WTC11 (cell line): Measurements from ENCODE around the gene CLPX. TPM values are rescaled to one million over a fixed set of nuclear protein-coding genes. Genes with fewer than 3 reads are reported as not detected.

Experiments used
- ATAC-seq: fragments of 200-7000 bp; cut with Tn5 transposase; 2 replicates; pipeline ENCODE4 v1.10.0; 2021; ENCODE audit warnings: mild to moderate bottlenecking, moderate library complexity
- CTCF ChIA-PET: fragments of 300-600 bp; sonication (Branson Sonifier 250); formaldehyde crosslinking; loops from one replicate; lab custom pipeline; 2021; ENCODE audit warnings: antibody characterized with exemption; lab: Charles Lee
- POLR2A ChIA-PET: fragments of 350-600 bp; sonication (Branson Sonifier 250); formaldehyde crosslinking; loops from one replicate; lab custom pipeline; 2021; ENCODE audit warnings: antibody characterized with exemption; lab: Charles Lee
- DNase-seq: peaks from one replicate; pipeline ENCODE4 v3.0.0; 2021; ENCODE audit warnings: low spot score
- H3K27ac Mint-ChIP-seq: 2 replicates; pipeline ENCODE4 v1.8.0; 2021; ENCODE audit warnings: mixed read lengths
- H3K27me3 Mint-ChIP-seq: 2 replicates; pipeline ENCODE4 v1.8.0; 2021; ENCODE audit warnings: low read depth, mild to moderate bottlenecking, moderate library complexity, mixed read lengths
- H3K36me3 Mint-ChIP-seq: 2 replicates; pipeline ENCODE4 v1.8.0; 2021; ENCODE audit warnings: mixed read lengths
- H3K4me1 Mint-ChIP-seq: 2 replicates; pipeline ENCODE4 v1.8.0; 2022; ENCODE audit warnings: mixed read lengths
- H3K4me3 Mint-ChIP-seq: 2 replicates; pipeline ENCODE4 v1.8.0; 2021; ENCODE audit warnings: mild to moderate bottlenecking, moderate library complexity, mixed read lengths
- H3K9me3 Mint-ChIP-seq: 2 replicates; pipeline ENCODE4 v1.8.0; 2021; ENCODE audit warnings: mixed read lengths
- ATF1 ChIP-seq: sonication (generic); formaldehyde crosslinking; IDR thresholded peaks from 2 replicates; pipeline ENCODE4 v1.8.1; 2023; ENCODE audit warnings: mild to moderate bottlenecking, moderate library complexity, missing genetic modification reagents
- ELF4 ChIP-seq: sonication (generic); formaldehyde crosslinking; IDR thresholded peaks from 2 replicates; pipeline ENCODE4 v1.8.1; 2022; ENCODE audit warnings: low read depth, mild to moderate bottlenecking, moderate library complexity, missing genetic modification reagents
- GABPB1 ChIP-seq: sonication (generic); formaldehyde crosslinking; IDR thresholded peaks from 2 replicates; pipeline ENCODE4 v1.8.1; 2023; ENCODE audit warnings: mild to moderate bottlenecking, missing genetic modification reagents
- GRHL2 ChIP-seq: fragments of 250-450 bp; sonication (Bioruptor Pico); IDR thresholded peaks from 2 replicates; pipeline ENCODE4 v1.8.0; 2022; ENCODE audit warnings: mild to moderate bottlenecking, moderate library complexity; ENCODE audit not compliant: insufficient replicate concordance, severe bottlenecking
- GTF2I ChIP-seq: fragments of 250-450 bp; sonication (Bioruptor Pico); conservative IDR thresholded peaks from 2 replicates; pipeline ENCODE4 v1.4.0; 2021; ENCODE audit warnings: mild to moderate bottlenecking
- KAT7 ChIP-seq: sonication (generic); formaldehyde crosslinking; IDR thresholded peaks from 2 replicates; pipeline ENCODE4 v1.8.1; 2023; ENCODE audit warnings: missing genetic modification reagents, mild to moderate bottlenecking, borderline replicate concordance
- MXD4 ChIP-seq: fragments of 250-450 bp; sonication (Bioruptor Pico); IDR thresholded peaks from 2 replicates; pipeline ENCODE4 v1.8.0; 2021; ENCODE audit warnings: mild to moderate bottlenecking, moderate library complexity, borderline replicate concordance
- NFE2L1 ChIP-seq: sonication (generic); formaldehyde crosslinking; IDR thresholded peaks from 2 replicates; pipeline ENCODE4 v1.8.1; 2023; ENCODE audit warnings: missing genetic modification reagents
- NR3C1 ChIP-seq: sonication (generic); formaldehyde crosslinking; conservative IDR thresholded peaks from 2 replicates; pipeline ENCODE4 v1.8.1; 2023; ENCODE audit warnings: low read depth, mild to moderate bottlenecking, missing genetic modification reagents
- SOX15 ChIP-seq: fragments of 250-450 bp; sonication (Bioruptor Pico); IDR thresholded peaks from 2 replicates; pipeline ENCODE4 v1.9.0; 2021; ENCODE audit warnings: mild to moderate bottlenecking
- TCF7 ChIP-seq: sonication (generic); formaldehyde crosslinking; IDR thresholded peaks from 2 replicates; pipeline ENCODE4 v1.8.0; 2022; ENCODE audit warnings: mild to moderate bottlenecking, low read depth, missing genetic modification reagents, moderate library complexity
- ZNF138 ChIP-seq: sonication (generic); formaldehyde crosslinking; conservative IDR thresholded peaks from 2 replicates; pipeline ENCODE4 v1.8.1; 2022; ENCODE audit warnings: mild to moderate bottlenecking, moderate library complexity, missing genetic modification reagents
- ZNF263 ChIP-seq: sonication (generic); formaldehyde crosslinking; IDR thresholded peaks from 2 replicates; pipeline ENCODE4 v1.8.1; 2022; ENCODE audit warnings: low read depth, mild to moderate bottlenecking, moderate library complexity, missing genetic modification reagents
- ZNF317 ChIP-seq: sonication (generic); formaldehyde crosslinking; IDR thresholded peaks from 2 replicates; pipeline ENCODE4 v1.8.1; 2023; ENCODE audit warnings: low read depth, mild to moderate bottlenecking, moderate library complexity, missing genetic modification reagents, borderline replicate concordance
- total RNA-seq: library from RNA; stranded (reverse); gene quantifications from 3 replicates; pipeline ENCODE4 v1.2.3, GENCODE V29; 2021
- TF ChIP-seq, protein P1 (sequence below): sonication (generic); formaldehyde crosslinking; IDR thresholded peaks from 2 replicates; pipeline ENCODE4 v1.8.0; 2023; ENCODE audit warnings: missing genetic modification reagents, mild to moderate bottlenecking, borderline replicate concordance
- TF ChIP-seq, protein P2 (sequence below): sonication (generic); formaldehyde crosslinking; IDR thresholded peaks from 2 replicates; pipeline ENCODE4 v1.8.1; 2022; ENCODE audit warnings: low read depth, missing genetic modification reagents, borderline replicate concordance
- TF ChIP-seq, protein P3 (sequence below): sonication (generic); formaldehyde crosslinking; IDR thresholded peaks from 2 replicates; pipeline ENCODE4 v1.8.1; 2022; ENCODE audit warnings: mild to moderate bottlenecking, missing genetic modification reagents, moderate library complexity, borderline replicate concordance
- TF ChIP-seq, protein P4 (sequence below): sonication (generic); formaldehyde crosslinking; IDR thresholded peaks from 2 replicates; pipeline ENCODE4 v1.8.0; 2023; ENCODE audit warnings: missing genetic modification reagents
- TF ChIP-seq, protein P5 (sequence below): fragments of 250-450 bp; sonication (Bioruptor Pico); conservative IDR thresholded peaks from 2 replicates; pipeline ENCODE4 v1.9.0; 2021; ENCODE audit warnings: mild to moderate bottlenecking
- TF ChIP-seq, protein P6 (sequence below): sonication (generic); formaldehyde crosslinking; IDR thresholded peaks from 2 replicates; pipeline ENCODE4 v1.8.1; 2022; ENCODE audit warnings: missing genetic modification reagents, borderline replicate concordance
- TF ChIP-seq, protein P7 (sequence below): fragments of 250-450 bp; sonication (Bioruptor Pico); IDR thresholded peaks from 2 replicates; pipeline ENCODE4 v1.9.0; 2021; ENCODE audit warnings: moderate library complexity, mild to moderate bottlenecking, inconsistent platforms, borderline replicate concordance

Gene CLPX
- total RNA-seq, 1 experiment from 2014 or later, result 68.7 TPM

DNA sequence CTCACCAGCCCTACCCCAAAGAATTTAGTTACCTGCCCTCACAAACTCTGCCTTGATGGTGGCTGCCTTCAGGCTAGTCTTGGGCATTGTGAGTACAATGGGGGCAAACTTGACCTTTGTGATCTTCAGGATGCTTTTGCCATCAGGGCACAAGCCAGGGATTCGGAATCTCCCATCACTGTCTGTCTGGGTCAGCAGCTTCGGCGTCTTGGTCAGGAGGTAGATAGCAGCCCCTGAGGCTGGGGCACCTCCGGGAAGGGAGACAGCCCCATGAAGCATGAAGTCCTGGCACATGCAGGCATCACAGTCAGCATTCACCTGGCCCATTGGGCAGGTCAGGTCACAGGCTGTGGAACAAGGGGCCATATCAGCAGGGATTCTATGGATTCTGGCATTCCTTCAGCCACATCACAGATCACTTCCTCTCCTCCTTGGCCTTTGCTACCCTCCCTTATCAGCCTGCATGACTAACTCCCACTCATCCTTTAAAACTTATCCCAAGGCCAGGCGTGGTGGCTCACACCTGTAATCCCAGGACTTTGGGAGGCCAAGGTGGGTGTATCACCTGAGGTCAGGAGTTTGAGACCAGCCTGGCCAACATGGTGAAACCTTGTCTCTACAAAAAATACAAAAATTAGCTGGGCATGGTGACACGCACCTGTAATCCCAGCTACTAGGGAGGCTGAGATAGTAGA lies 19.2 kb upstream of the CLPX start:
- no peak overlapping the region for H3K27ac Mint-ChIP-seq
- no peak for DNase-seq
- no peak overlapping the region for H3K4me3 Mint-ChIP-seq
- no peaks in the 10 kb centered on the region for H3K27me3 Mint-ChIP-seq
- H3K4me1 Mint-ChIP-seq, result no peaks in the 10 kb centered on the region
- CTCF ChIA-PET, result interaction anchor here (0.6 kb wide), 1 partner anchor 1042 kb away, joined by 3 read pairs; the partner anchor contains the start of gene PPIB
- TF ChIP-seq NR3C1 (CRISPR knock-in tag) (no peak), ELF4 (CRISPR knock-in tag) (no peak), ATF1 (CRISPR knock-in tag) (no peak), SOX15 (CRISPR knock-in tag) (no peak), ZNF263 (CRISPR knock-in tag) (no peak), GABPB1 (no peak), GTF2I (no peak), GRHL2 (CRISPR knock-in tag) (no peak)
- TF ChIP-seq, protein P1, sequence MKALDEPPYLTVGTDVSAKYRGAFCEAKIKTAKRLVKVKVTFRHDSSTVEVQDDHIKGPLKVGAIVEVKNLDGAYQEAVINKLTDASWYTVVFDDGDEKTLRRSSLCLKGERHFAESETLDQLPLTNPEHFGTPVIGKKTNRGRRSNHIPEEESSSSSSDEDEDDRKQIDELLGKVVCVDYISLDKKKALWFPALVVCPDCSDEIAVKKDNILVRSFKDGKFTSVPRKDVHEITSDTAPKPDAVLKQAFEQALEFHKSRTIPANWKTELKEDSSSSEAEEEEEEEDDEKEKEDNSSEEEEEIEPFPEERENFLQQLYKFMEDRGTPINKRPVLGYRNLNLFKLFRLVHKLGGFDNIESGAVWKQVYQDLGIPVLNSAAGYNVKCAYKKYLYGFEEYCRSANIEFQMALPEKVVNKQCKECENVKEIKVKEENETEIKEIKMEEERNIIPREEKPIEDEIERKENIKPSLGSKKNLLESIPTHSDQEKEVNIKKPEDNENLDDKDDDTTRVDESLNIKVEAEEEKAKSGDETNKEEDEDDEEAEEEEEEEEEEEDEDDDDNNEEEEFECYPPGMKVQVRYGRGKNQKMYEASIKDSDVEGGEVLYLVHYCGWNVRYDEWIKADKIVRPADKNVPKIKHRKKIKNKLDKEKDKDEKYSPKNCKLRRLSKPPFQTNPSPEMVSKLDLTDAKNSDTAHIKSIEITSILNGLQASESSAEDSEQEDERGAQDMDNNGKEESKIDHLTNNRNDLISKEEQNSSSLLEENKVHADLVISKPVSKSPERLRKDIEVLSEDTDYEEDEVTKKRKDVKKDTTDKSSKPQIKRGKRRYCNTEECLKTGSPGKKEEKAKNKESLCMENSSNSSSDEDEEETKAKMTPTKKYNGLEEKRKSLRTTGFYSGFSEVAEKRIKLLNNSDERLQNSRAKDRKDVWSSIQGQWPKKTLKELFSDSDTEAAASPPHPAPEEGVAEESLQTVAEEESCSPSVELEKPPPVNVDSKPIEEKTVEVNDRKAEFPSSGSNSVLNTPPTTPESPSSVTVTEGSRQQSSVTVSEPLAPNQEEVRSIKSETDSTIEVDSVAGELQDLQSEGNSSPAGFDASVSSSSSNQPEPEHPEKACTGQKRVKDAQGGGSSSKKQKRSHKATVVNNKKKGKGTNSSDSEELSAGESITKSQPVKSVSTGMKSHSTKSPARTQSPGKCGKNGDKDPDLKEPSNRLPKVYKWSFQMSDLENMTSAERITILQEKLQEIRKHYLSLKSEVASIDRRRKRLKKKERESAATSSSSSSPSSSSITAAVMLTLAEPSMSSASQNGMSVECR (CRISPR knock-in tag), result no peak
- TF ChIP-seq, protein P2, sequence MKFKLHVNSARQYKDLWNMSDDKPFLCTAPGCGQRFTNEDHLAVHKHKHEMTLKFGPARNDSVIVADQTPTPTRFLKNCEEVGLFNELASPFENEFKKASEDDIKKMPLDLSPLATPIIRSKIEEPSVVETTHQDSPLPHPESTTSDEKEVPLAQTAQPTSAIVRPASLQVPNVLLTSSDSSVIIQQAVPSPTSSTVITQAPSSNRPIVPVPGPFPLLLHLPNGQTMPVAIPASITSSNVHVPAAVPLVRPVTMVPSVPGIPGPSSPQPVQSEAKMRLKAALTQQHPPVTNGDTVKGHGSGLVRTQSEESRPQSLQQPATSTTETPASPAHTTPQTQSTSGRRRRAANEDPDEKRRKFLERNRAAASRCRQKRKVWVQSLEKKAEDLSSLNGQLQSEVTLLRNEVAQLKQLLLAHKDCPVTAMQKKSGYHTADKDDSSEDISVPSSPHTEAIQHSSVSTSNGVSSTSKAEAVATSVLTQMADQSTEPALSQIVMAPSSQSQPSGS (CRISPR knock-in tag), result no peak
- TF ChIP-seq, protein P3, sequence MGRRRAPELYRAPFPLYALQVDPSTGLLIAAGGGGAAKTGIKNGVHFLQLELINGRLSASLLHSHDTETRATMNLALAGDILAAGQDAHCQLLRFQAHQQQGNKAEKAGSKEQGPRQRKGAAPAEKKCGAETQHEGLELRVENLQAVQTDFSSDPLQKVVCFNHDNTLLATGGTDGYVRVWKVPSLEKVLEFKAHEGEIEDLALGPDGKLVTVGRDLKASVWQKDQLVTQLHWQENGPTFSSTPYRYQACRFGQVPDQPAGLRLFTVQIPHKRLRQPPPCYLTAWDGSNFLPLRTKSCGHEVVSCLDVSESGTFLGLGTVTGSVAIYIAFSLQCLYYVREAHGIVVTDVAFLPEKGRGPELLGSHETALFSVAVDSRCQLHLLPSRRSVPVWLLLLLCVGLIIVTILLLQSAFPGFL (CRISPR knock-in tag), result no peak
- TF ChIP-seq, protein P4, sequence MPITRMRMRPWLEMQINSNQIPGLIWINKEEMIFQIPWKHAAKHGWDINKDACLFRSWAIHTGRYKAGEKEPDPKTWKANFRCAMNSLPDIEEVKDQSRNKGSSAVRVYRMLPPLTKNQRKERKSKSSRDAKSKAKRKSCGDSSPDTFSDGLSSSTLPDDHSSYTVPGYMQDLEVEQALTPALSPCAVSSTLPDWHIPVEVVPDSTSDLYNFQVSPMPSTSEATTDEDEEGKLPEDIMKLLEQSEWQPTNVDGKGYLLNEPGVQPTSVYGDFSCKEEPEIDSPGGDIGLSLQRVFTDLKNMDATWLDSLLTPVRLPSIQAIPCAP (CRISPR knock-in tag), result no peak
- TF ChIP-seq, protein P5, sequence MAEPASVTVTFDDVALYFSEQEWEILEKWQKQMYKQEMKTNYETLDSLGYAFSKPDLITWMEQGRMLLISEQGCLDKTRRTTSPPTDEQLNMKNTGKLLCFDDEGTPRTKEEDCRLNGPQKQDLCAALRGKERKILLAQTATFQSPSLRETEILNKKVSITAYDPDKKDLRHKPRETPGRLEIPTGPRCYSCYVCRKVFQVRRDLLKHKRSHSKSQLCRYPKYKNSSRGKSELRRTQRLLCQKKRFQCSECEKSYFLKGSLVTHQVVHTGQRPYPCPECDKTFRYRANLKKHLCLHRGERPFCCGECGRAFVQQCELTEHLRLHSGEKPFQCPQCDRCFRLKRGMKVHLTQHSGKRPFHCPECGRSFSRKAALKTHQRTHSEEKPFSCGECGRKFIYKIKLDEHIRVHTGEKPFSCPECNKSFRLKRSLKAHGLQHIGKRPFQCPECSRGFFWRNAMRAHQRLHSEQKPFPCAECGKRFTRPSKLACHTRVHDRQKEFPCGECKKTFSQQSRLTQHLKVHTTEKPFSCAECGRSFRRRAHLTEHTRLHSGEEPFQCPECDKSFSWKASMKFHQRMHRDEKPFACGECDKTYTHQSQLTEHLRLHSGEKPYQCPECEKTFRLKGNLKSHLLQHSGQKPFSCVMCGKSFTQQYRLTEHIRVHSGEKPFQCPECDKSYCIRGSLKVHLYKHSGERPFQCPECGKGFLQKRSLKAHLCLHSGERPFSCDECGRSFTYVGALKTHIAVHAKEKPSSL (CRISPR knock-in tag), result no peak
- TF ChIP-seq, all 79 proteins: peak for 0
- no peak for ATAC-seq
- POLR2A ChIA-PET, result no interaction called here
- no peaks in the 10 kb centered on the region for H3K36me3 Mint-ChIP-seq
- H3K9me3 Mint-ChIP-seq, result no peaks in the 10 kb centered on the region

DNA sequence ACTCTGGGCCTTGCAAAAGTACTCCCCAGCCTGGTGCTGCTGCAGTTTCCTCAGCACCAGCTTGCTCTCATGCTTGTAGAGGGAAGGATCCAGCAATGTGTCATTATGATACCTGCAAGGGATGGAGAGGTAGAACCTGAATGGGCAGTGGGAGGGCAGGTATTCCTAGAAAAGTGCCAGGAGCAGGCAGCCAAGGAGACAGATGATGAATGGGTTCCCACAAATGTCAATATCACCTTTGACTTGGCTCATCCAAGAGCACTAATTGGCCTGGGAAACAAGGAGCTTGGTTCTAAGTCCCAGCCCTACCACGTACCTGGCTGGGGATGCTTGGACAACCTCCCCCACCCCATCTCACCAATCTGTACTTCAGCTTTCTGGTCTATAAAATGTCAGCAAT lies 16.8 kb upstream of the CLPX start:
- Mint-ChIP-seq H3K36me3 (no peaks in the 10 kb centered on the region), H3K9me3 (0 out of 2 replicates have a peak, but pooled peaks cover 3% of the 10 kb centered on the region), H3K27ac (no peak overlapping the region), H3K27me3 (no peaks in the 10 kb centered on the region), H3K4me3 (no peak overlapping the region), H3K4me1 (no peaks in the 10 kb centered on the region)
- ChIA-PET POLR2A (interaction anchor here (0.9 kb wide), 1 partner anchor 99 kb away, joined by 4 read pairs; no protein-coding TSS in a partner anchor), CTCF (interaction anchor here (0.7 to 4.8 kb wide), 2 partner anchors 9 to 85 kb away, joined by 3 to 33 read pairs; partner anchors contain the start of genes CILP and PARP16)
- DNase-seq (no peak), ATAC-seq (no peak)
- TF ChIP-seq ZNF317 (CRISPR knock-in tag) (no peak), ZNF263 (CRISPR knock-in tag) (no peak), KAT7 (CRISPR knock-in tag) (no peak), TCF7 (CRISPR knock-in tag) (no peak), GRHL2 (CRISPR knock-in tag) (no peak), NFE2L1 (CRISPR knock-in tag) (no peak), ELF4 (CRISPR knock-in tag) (no peak), ZNF138 (CRISPR knock-in tag) (no peak), MXD4 (no peak)
- TF ChIP-seq, protein P6, sequence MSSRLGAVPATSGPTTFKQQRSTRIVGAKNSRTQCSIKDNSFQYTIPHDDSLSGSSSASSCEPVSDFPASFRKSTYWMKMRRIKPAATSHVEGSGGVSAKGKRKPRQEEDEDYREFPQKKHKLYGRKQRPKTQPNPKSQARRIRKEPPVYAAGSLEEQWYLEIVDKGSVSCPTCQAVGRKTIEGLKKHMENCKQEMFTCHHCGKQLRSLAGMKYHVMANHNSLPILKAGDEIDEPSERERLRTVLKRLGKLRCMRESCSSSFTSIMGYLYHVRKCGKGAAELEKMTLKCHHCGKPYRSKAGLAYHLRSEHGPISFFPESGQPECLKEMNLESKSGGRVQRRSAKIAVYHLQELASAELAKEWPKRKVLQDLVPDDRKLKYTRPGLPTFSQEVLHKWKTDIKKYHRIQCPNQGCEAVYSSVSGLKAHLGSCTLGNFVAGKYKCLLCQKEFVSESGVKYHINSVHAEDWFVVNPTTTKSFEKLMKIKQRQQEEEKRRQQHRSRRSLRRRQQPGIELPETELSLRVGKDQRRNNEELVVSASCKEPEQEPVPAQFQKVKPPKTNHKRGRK, result no peak
- TF ChIP-seq, protein P7, sequence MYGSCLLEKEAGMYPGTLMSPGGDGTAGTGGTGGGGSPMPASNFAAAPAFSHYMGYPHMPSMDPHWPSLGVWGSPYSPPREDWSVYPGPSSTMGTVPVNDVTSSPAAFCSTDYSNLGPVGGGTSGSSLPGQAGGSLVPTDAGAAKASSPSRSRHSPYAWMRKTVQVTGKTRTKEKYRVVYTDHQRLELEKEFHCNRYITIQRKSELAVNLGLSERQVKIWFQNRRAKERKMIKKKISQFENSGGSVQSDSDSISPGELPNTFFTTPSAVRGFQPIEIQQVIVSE (CRISPR knock-in tag), result no peak
